GM12873 (cell line): ENCODE measurements around the gene PLCD3.

ENCODE experiments used
- TF ChIP-seq, protein P1 (sequence below): IDR thresholded peaks from 2 replicates; pipeline ENCODE4 v1.5.1; 2012; ENCODE audit warnings: low read depth, mild to moderate bottlenecking, moderate library complexity, low read length, control low read depth; ENCODE audit not compliant: insufficient read depth; ENCODE audit errors: missing control alignments

PLCD3 gene

GRCh38 chr17:45081047-45081703 lies 51.1 kb downstream of the PLCD3 start:
- TF ChIP-seq, protein P1, sequence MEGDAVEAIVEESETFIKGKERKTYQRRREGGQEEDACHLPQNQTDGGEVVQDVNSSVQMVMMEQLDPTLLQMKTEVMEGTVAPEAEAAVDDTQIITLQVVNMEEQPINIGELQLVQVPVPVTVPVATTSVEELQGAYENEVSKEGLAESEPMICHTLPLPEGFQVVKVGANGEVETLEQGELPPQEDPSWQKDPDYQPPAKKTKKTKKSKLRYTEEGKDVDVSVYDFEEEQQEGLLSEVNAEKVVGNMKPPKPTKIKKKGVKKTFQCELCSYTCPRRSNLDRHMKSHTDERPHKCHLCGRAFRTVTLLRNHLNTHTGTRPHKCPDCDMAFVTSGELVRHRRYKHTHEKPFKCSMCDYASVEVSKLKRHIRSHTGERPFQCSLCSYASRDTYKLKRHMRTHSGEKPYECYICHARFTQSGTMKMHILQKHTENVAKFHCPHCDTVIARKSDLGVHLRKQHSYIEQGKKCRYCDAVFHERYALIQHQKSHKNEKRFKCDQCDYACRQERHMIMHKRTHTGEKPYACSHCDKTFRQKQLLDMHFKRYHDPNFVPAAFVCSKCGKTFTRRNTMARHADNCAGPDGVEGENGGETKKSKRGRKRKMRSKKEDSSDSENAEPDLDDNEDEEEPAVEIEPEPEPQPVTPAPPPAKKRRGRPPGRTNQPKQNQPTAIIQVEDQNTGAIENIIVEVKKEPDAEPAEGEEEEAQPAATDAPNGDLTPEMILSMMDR: no peak

GRCh38 chr17:45077643-45078042 lies 54.7 kb downstream of the PLCD3 start:
- TF ChIP-seq, protein P1: no peak

DNA sequence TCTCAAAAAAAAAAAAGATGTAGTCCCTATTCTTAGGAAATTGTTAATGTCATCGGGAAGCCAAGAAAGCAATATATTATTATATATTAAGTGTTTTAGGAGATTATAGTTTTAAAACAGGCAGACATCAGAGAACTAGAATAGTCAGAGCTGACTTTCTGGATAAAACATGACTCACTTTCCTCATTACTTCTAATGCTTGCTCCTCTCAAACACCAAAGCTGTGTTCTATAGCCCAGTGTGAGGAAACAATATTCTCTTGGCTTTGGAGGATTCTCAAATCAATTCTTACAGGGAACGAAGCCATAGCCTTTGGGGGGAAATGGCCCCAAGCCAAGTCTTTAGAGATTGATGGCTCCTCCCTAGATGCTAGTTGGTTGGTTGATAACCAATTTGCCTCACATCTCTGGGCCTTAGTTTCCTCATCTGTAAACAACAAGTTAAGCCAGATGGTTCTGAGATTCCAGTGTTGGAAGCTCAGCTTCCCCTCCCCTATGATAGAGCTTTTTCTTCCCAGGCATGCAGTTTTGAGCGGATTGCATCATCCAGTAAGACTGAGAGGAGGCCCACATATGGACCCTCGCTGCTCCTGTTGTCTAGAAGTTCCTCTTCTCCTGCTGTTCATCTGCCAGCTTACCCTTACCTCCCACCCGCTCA lies 58.8 kb downstream of the PLCD3 start:
- TF ChIP-seq, protein P1: no peak

DNA sequence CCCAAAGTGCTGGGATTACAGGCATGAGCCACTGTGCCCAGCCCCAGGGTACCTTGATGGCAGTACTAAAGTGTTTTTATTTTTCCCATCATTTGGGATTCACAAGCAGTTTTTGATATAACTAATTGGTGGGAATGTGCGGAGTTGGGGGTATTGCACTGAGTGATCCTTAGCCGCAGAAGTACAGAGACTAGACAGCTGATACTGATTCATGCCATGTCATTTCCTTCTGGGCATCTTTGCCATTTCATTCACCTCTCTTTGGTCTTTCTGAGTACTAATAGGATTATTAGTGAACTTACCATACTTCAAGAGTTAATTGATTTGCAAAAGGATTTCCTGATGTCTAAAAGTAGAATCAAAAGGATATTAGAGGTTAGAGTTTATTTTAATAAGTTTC lies 61.5 kb downstream of the PLCD3 start:
- TF ChIP-seq, protein P1: no peak

- TF ChIP-seq, protein P1: no peak
These were observed 62.3 kb downstream of the PLCD3 start for GRCh38 chr17:45070001-45070400.

DNA sequence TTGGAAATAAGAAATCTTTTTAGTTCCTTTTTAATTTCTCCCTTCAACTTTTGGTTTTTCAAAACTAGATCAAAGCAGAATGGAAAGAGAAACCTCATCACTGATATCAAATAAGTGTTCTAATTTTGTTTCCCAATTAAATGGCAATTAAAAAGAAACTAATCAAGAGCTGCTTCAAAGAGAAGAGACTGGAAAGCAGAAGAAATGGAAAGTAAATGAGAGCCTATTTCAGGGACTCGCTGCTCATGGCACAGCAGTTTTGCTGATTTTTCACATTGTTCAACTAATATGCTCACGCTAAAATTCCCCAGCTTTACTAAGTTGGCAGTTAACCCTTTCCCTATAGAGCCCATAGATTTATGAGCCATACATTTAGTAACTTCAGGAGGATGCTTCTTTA lies 64.7 kb downstream of the PLCD3 start:
- TF ChIP-seq, protein P1: no peak

GRCh38 chr17:45063198-45063597 lies 69.1 kb downstream of the PLCD3 start:
- TF ChIP-seq, protein P1: no peak
